CD4-positive, alpha-beta T cell treated with Interleukin-21 for 1 hour (primary cell): ENCODE measurements around the gene FXYD6.
A peak's percentile ranks its signal among the peaks of the same experiment; 100 is the strongest.

ENCODE experiments used
- DNase-seq: peaks from one replicate; pipeline ENCODE4 v3.0.0-alpha.2; 2020

Gene FXYD6

GRCh38 chr11:117828611-117829368 lies 47.7 kb downstream of the FXYD6 start:
- peak; percentile 78 for DNase-seq

DNA sequence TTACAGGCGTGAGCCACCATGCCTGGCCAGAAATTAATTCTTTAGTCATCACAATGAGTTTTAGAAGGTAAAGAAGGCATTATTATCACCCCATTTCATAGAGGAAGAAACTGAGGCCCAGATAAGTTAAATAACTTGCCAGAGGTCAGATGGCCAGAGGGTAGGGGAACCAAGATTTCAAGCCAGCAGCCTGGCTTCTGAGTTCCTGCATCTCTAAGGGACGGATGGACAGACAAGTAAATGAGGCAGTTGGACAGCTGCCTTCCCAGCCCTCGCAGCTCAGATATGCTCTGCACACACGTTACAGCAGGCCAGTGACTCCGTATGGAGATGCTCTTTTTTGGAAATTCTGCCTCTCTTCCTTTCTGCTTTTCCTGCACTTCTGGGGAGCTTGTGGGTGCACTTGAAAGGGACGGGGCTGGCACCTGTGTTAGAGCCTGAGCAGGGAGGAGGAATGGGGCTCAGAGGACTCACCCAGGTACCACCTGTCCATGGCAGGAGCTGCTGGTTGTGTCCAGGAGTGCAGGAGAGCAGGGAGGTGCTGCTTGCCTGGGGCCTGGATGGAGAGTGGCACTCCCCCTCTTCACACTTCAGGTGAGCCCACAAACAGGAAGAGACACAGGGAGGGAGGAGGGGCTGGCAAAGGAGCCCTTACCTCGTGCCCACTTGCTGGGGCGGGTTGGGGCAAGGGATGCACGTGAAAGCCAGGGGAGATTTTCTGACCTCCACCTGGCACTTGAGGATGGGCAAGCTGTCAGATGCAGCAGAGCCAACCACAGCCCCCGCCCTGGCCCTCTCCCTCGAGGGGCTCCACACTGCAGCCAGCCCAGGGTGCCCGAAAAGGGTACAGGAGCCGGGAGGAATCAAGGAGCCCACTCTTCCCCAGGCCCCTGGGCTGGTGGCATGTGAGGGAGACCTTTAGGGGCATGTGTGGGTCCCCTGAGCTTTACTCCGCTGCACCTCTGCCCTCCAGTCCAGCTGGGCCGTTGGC lies 48.6 kb downstream of the FXYD6 start:
- peak; percentile 51 for DNase-seq

DNA sequence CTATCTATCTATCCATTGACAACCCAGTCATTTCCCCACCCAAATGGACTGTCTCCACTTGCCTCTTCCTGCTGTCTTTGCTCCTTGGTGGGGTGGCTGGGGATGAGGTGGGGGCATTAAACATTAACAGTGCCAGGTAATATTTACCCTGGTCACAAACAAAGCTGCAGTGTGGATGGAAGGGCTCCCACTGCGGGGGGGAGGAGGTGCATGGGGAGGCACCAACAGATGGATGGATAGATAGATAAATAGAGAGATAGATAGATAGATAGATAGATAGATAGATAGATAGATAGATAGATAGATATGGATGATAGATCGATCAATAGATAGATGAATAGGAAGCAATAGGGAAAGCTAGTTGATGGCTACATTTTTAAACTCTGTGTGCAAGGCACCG lies 49.6 kb downstream of the FXYD6 start:
- DNase-seq = no peak

- DNase-seq = no peak
These were observed 50.3 kb downstream of the FXYD6 start for GRCh38 chr11:117826190-117826570.

- DNase-seq = no peak
These were observed 50.8 kb downstream of the FXYD6 start for GRCh38 chr11:117825538-117826189.

- DNase-seq = no peak
These were observed 51.6 kb downstream of the FXYD6 start, which contains the start of gene FXYD2 for GRCh38 chr11:117824571-117825537. Gene FXYD2, minus strand, starts transcription at chr11:117824744. Its CDS starts 66 bp downstream, at chr11:117824678.

GRCh38 chr11:117823946-117824420 lies 52.5 kb downstream of the FXYD6 start:
- no peak for DNase-seq

- DNase-seq = peak; percentile 63
These were observed 53.0 kb downstream of the FXYD6 start for GRCh38 chr11:117823294-117823945.

GRCh38 chr11:117822074-117823033 lies 54.1 kb downstream of the FXYD6 start:
- DNase-seq = peak; percentile 53

DNA sequence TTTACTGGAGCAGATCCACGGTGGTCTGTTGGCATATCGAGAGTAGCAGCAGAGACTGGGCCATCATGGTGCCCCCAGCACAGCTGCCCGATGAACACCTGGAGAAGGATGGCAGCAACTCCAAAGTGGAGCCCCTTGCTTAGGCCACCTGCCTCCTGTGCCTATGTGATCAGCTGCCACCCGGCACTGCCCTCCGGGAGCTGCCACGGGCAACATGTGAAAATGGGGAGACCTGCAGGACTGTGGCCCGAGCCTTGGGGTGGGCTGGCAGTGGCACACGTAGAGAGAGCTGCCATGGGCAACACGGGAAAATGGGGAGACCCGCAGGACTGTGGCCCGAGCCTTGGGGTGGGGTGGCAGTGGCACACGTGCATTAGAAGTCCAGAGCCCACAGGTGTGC lies 55.0 kb downstream of the FXYD6 start:
- DNase-seq = no peak

DNA sequence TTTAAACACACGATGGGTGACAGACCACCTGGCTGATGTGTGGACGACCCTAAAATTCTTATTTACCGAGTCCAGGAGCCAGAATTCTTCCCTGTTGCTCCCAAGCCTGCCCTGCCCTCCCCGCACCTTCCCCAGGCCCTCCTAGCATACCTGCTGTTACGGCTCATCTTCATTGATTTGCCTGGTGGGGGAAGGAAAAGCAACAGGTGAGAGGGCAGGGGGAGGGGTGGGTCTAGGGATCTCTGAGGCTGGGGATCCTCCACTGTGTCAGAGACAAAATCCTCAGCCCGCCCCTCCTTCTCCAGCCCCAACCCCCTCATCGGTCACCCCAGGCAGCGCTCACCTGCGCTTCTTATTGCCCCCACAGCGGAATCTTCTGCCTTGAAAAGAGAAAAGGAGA lies 55.9 kb downstream of the FXYD6 start:
- no peak for DNase-seq

DNA sequence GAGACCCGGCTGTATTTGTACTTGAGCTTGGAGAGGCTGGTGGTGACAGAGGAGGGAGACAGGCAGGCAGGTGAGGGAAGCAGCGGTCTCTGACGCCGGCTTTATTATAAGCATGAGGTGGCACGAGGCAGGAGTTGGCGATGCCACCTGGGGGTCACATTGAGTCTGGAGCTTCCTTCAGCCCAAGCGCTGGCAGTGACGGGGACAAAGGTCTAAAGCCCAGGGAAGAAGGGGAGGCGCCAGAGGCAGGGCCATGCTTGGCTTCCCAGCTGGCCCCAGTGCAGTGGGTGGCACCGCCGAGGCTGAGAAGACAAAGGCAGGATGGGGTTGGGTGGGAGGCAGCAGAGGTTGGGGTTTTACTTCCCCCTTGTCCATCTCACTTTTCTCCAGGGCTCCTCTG lies 56.4 kb downstream of the FXYD6 start:
- no peak for DNase-seq

- DNase-seq = no peak
These were observed 57.1 kb downstream of the FXYD6 start for GRCh38 chr11:117819096-117820040.

- peak; percentile 70 for DNase-seq
These were observed 58.2 kb downstream of the FXYD6 start for GRCh38 chr11:117818041-117818873.

- peak; percentile 88 for DNase-seq
These were observed 59.0 kb downstream of the FXYD6 start for GRCh38 chr11:117817368-117818040.

- DNase-seq = no peak
These were observed 59.6 kb downstream of the FXYD6 start for GRCh38 chr11:117816846-117817367.

GRCh38 chr11:117816151-117816741 lies 60.2 kb downstream of the FXYD6 start:
- DNase-seq = no peak
